Uterus (tissue), 2 donors: Measurements from ENCODE around the gene SRGAP2C.
"Not testable (repeated sequence)": the region's sequence is repeated elsewhere in the genome, so short reads cannot be mapped to it uniquely, and the experiment has no call there.

Source experiments
- POLR2A ChIP-seq, 2 donors: fragments of 450-650 bp; IDR thresholded peaks; one replicate each; pipeline ENCODE4 v1.6.1; 2016; ENCODE audit warnings: antibody characterized with exemption in 2 of 2, mild to moderate bottlenecking in 1 of 2, moderate library complexity in 1 of 2
- TF ChIP-seq, protein P1 (sequence below), 4 experiments: fragments of 200-600 bp in 2 of 4; fragments of 450-650 bp in 2 of 4; sonication (generic) in 2 of 4; IDR thresholded peaks; one replicate each; pipeline ENCODE4 v1.5.1; 2016 to 2019; ENCODE audit warnings: antibody characterized with exemption in 4 of 4, mild to moderate bottlenecking in 2 of 4, moderate library complexity in 1 of 4

DNA sequence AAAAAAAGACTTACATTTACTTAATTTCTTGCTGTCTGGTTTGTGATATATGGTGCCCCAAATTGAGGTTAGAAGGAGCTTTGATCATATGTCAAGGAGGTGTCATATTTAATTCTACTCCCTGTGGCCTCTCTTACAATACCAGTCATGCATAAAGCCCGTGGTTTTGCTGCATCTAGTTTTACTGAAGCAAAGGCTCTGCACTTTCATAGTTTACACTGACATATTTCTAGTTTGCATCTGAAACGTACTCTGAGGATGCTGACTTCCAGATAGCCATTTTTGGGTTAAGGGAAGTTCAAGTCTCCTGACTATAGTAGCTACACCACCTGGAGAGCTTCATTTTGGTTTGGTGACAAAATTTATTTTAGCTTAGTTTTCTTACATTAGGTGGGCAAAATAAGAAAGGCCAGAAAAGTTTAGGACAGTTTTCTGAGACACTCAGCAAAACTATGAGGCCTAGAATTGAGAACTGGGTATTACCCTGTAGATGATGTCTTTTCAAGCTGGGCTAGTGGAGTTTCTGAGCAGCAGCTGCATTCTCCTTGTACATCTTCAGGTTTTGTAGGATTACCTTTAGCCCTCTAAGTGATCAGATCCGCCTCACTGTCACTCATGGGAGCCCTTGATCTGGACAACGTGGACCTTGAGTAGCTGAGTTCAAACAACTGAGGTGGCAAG is 47.8 kb downstream of the SRGAP2C start:
- TF ChIP-seq, protein P1, sequence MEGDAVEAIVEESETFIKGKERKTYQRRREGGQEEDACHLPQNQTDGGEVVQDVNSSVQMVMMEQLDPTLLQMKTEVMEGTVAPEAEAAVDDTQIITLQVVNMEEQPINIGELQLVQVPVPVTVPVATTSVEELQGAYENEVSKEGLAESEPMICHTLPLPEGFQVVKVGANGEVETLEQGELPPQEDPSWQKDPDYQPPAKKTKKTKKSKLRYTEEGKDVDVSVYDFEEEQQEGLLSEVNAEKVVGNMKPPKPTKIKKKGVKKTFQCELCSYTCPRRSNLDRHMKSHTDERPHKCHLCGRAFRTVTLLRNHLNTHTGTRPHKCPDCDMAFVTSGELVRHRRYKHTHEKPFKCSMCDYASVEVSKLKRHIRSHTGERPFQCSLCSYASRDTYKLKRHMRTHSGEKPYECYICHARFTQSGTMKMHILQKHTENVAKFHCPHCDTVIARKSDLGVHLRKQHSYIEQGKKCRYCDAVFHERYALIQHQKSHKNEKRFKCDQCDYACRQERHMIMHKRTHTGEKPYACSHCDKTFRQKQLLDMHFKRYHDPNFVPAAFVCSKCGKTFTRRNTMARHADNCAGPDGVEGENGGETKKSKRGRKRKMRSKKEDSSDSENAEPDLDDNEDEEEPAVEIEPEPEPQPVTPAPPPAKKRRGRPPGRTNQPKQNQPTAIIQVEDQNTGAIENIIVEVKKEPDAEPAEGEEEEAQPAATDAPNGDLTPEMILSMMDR (IDR thresholded peaks at IDR 0.05), result not testable (repeated sequence)
- TF ChIP-seq POLR2A (IDR thresholded peaks at IDR 0.05), result not testable (repeated sequence)
